ENCODE results near the gene PRKCSH. TPM values are rescaled to one million over a fixed set of nuclear protein-coding genes. Genes with fewer than 3 reads are reported as not detected.

The PRKCSH gene
- total and polyA plus RNA-seq, 2 experiments from 2014 or later, result 85.3 to 130 TPM

DNA sequence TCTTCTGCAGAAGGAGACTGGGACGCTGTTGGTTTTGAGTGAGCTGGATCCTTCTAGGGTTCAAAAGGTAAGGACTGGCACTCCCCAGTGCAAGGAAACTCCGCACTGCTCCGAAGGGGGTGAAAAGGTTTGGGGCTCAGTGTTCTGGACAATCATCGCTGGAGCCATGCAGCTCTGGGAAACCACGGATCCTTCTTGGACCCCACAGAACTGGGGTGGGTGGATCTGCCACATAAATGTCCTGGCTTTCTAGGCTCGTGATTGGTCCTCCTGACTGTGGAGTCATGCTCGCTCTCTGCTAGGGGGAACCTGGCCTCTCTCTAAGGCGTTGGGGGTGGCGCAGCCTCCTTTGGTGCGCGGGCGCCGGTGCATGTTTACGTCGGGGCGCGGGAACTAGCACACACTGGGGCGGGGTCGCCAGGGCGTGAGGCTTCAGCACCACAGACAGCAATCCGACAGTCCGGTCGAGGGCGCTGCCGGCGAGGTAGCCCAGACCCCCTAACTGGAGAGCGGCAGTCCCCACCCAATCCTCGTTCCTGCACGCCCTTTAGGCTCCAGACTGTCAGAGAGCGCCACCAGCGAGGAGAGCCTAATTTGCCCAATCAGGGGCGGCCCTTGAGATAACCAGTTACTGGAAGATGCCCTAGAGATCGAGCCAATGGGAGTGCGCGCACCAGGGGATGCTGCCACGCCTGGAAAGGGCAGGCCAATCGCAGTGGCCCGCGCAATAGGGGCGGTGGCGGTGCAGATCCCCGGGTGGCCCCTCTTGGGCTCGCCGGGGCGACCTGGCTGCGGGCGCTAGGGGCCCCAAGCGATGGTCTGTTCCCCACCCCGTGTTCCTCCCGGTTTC, 46.3 kb downstream of the PRKCSH start (continued):
- TF ChIP-seq ZNF114 (CRISPR knock-in tag; IDR thresholded peaks at IDR 0.05) (no peak), EZH2 (IDR thresholded peaks at IDR 0.05; ENCODE audit: low read depth, unreplicated experiment) (peak; percentile 2), EZH2phosphoT487 (IDR thresholded peaks at IDR 0.05; ENCODE audit: unreplicated experiment) (no peak), POLR2AphosphoS5 (IDR thresholded peaks at IDR 0.05; ENCODE audit: low read depth) (peak; percentile 29; the same call in 1 of the 2 replicates), ZNF331 (CRISPR knock-in tag; IDR thresholded peaks at IDR 0.05; ENCODE audit: low read depth) (no peak)

GRCh38 chr19:11482384-11483050, 47.1 kb downstream of the PRKCSH start:
- Histone ChIP-seq H2AFZ (peak overlapping the region; percentile 74), H3K36me3 (ENCODE audit: insufficient read depth) (no peaks in the 10 kb centered on the region), H3K79me2 (replicated peaks; ENCODE audit: insufficient read depth) (no peaks in the 10 kb centered on the region), H3K27me3 (ENCODE audit: insufficient read depth) (peaks cover 34% of the 10 kb centered on the region), H3F3A (replicated peaks; ENCODE audit: low read depth) (peaks cover 16% of the 10 kb centered on the region), H3K4me1 (ENCODE audit: insufficient read depth) (peaks cover 8% of the 10 kb centered on the region), H3K4me3 (peak overlapping the region; percentile 50), H3K9me2 (ENCODE audit: insufficient read depth) (no peaks in the 10 kb centered on the region), H4K20me1 (replicated peaks; ENCODE audit: insufficient read depth) (no peaks in the 10 kb centered on the region), H3K27ac (ENCODE audit: low read depth) (no peak overlapping the region), H3K4me2 (peak overlapping the region; percentile 73)
- Mint-ChIP-seq H3K36me3 (ENCODE audit: low read depth) (no peaks in the 10 kb centered on the region; the same call in 2 of the 3 replicates), H3K27ac (no peak overlapping the region), H3K4me1 (peaks cover 6% of the 10 kb centered on the region), H3K27me3 (ENCODE audit: insufficient read depth, low read depth, poor library complexity) (peaks cover 47% of the 10 kb centered on the region), H3K9me3 (peaks cover 7% of the 10 kb centered on the region; the same call in 2 of the 3 replicates), H3K4me3 (peak overlapping the region; percentile 64)
- DNase-seq (ENCODE audit: low spot score) (peak; percentile 90), ATAC-seq (peak; percentile 48)
- TF ChIP-seq CREB1 (CRISPR knock-in tag; IDR thresholded peaks at IDR 0.05; ENCODE audit: low read depth) (peak; percentile 72; the same call in 1 of the 2 replicates), POLR2AphosphoS5 (IDR thresholded peaks at IDR 0.05; ENCODE audit: low read depth) (0 out of 2 replicates have a peak, but pooled peaks have one; percentile 31), JUNB (IDR thresholded peaks at IDR 0.05; ENCODE audit: unreplicated experiment) (no peak), ZNF114 (CRISPR knock-in tag; IDR thresholded peaks at IDR 0.05) (no peak), NANOG (IDR thresholded peaks at IDR 0.05; ENCODE audit: borderline replicate concordance) (no peak), EZH2 (IDR thresholded peaks at IDR 0.05; ENCODE audit: low read depth, unreplicated experiment) (no peak), ZNF462 (CRISPR knock-in tag; IDR thresholded peaks at IDR 0.05) (no peak), STAT1 (IDR thresholded peaks at IDR 0.05; ENCODE audit: unreplicated experiment) (no peak), ZNF331 (CRISPR knock-in tag; IDR thresholded peaks at IDR 0.05; ENCODE audit: low read depth) (no peak), REST (IDR thresholded peaks at IDR 0.05; ENCODE audit: unreplicated experiment) (no peak), EZH2phosphoT487 (IDR thresholded peaks at IDR 0.05; ENCODE audit: unreplicated experiment) (no peak)

Measured in GM23338 (cell line).